ENCODE results near the gene KRTAP5-5. TPM values are rescaled to one million over a fixed set of nuclear protein-coding genes. Genes with fewer than 3 reads are reported as not detected.

Gene KRTAP5-5
- total and polyA plus RNA-seq, 2 experiments from 2014 or later, result not detected

- Mint-ChIP-seq H3K36me3 (ENCODE audit: low read depth) (no peaks in the 10 kb centered on the region), H3K27ac (no peak overlapping the region), H3K27me3 (ENCODE audit: insufficient read depth, low read depth, poor library complexity) (peaks cover 7% of the 10 kb centered on the region), H3K9me3 (no peaks in the 10 kb centered on the region), H3K4me3 (no peak overlapping the region), H3K4me1 (peaks cover 6% of the 10 kb centered on the region; the same call in 2 of the 3 replicates)
- Histone ChIP-seq H2AFZ (no peak overlapping the region), H3K27ac (ENCODE audit: low read depth) (no peak overlapping the region), H3F3A (replicated peaks; ENCODE audit: low read depth) (no peaks in the 10 kb centered on the region), H3K27me3 (ENCODE audit: insufficient read depth) (no peaks in the 10 kb centered on the region), H3K4me2 (no peak overlapping the region), H3K4me1 (ENCODE audit: insufficient read depth) (no peaks in the 10 kb centered on the region), H3K79me2 (replicated peaks; ENCODE audit: insufficient read depth) (no peaks in the 10 kb centered on the region), H3K9me2 (ENCODE audit: insufficient read depth) (no peaks in the 10 kb centered on the region), H3K36me3 (ENCODE audit: insufficient read depth) (no peaks in the 10 kb centered on the region), H3K4me3 (no peak overlapping the region), H4K20me1 (replicated peaks; ENCODE audit: insufficient read depth) (no peaks in the 10 kb centered on the region)
- no peak for DNase-seq (ENCODE audit: low spot score)
- ATAC-seq, result no peak
- TF ChIP-seq NANOG (IDR thresholded peaks at IDR 0.05; ENCODE audit: borderline replicate concordance) (no peak), ETS1 (IDR thresholded peaks at IDR 0.05) (no peak), EZH2phosphoT487 (IDR thresholded peaks at IDR 0.05; ENCODE audit: unreplicated experiment) (no peak), CTCF (conservative IDR thresholded peaks at IDR 0.05; ENCODE audit: low read depth in 2 of 2) (no peak), JUNB (IDR thresholded peaks at IDR 0.05; ENCODE audit: unreplicated experiment) (no peak), STAT1 (IDR thresholded peaks at IDR 0.05; ENCODE audit: unreplicated experiment) (no peak), ZNF462 (CRISPR knock-in tag; IDR thresholded peaks at IDR 0.05) (no peak), ZNF114 (CRISPR knock-in tag; IDR thresholded peaks at IDR 0.05) (no peak), EZH2 (IDR thresholded peaks at IDR 0.05; ENCODE audit: low read depth, unreplicated experiment) (no peak), REST (IDR thresholded peaks at IDR 0.05; ENCODE audit: unreplicated experiment) (no peak), POLR2AphosphoS5 (IDR thresholded peaks at IDR 0.05; ENCODE audit: low read depth) (no peak), CREB1 (CRISPR knock-in tag; IDR thresholded peaks at IDR 0.05; ENCODE audit: low read depth) (no peak), ZNF331 (CRISPR knock-in tag; IDR thresholded peaks at IDR 0.05; ENCODE audit: low read depth) (no peak)
Measured at GRCh38 chr11:1656670-1657069, 27.1 kb downstream of the KRTAP5-5 start.
